ENCODE results near the gene SLAMF9.

GRCh38 chr1:159942632-159943277 is 11.3 kb downstream of the SLAMF9 start:
- no peak for TF ChIP-seq POLR2A (IDR thresholded peaks at IDR 0.05; ENCODE audit: low read length)
- TF ChIP-seq GATA1 (IDR thresholded peaks at IDR 0.05; ENCODE audit: low read depth, low read length), result no peak
